OCI-LY7 (cell line): ENCODE data around the gene CHMP1A.

Experiments used
- CTCF ChIP-seq: fragments of 200-600 bp; sonication (generic); conservative IDR thresholded peaks from 2 replicates; pipeline ENCODE4 v1.5.1; 2014; ENCODE audit warnings: mild to moderate bottlenecking, antibody characterized with exemption, low read length, moderate library complexity, mixed read lengths
- EZH2phosphoT487 ChIP-seq: fragments of 200-600 bp; sonication (generic); IDR thresholded peaks from 2 replicates; pipeline ENCODE4 v1.6.1; 2018; ENCODE audit warnings: low read depth, borderline replicate concordance, mild to moderate bottlenecking, mixed run types, antibody characterized with exemption, low read length, moderate library complexity, mixed read lengths

GRCh38 chr16:89686520-89687091, 29.1 kb upstream of the CHMP1A start, which contains the start of gene CDK10:
- no peak for TF ChIP-seq CTCF
- TF ChIP-seq EZH2phosphoT487 = no peak
